DND-41 (cell line): ENCODE results near the gene GOLGB1.

Experiments
- CTCF ChIP-seq: IDR thresholded peaks from 2 replicates; pipeline ENCODE4 v1.5.1; 2012; ENCODE audit warnings: borderline replicate concordance, low read length, moderate library complexity, mild to moderate bottlenecking; ENCODE audit not compliant: poor library complexity, severe bottlenecking; ENCODE audit errors: extremely low read depth
- EZH2 ChIP-seq: IDR thresholded peaks from 3 replicates; pipeline ENCODE4 v1.6.1; 2012; ENCODE audit warnings: borderline replicate concordance, low read depth, mild to moderate bottlenecking, moderate library complexity, low read length, inconsistent platforms; ENCODE audit not compliant: severe bottlenecking

GRCh38 chr3:121747976-121748375 is 1.6 kb downstream of the GOLGB1 start:
- no peak for TF ChIP-seq CTCF
- TF ChIP-seq EZH2, result no peak
